ENCODE data around the gene PUSL1.

- TF ChIP-seq POLR2AphosphoS5 (IDR thresholded peaks at IDR 0.05; ENCODE audit: low read depth) (peak; percentile 78; the same call in 1 of the 2 replicates), CTCF (IDR thresholded peaks at IDR 0.05; ENCODE audit: insufficient read depth, low read length) (no peak), REST (IDR thresholded peaks at IDR 0.05; ENCODE audit: insufficient replicate concordance, low read depth) (no peak), SPI1 (IDR thresholded peaks at IDR 0.05; ENCODE audit: borderline replicate concordance, low read depth) (no peak), GABPA (IDR thresholded peaks at IDR 0.05; ENCODE audit: low read depth) (peak; percentile 81)
Measured at GRCh38 chr1:1324524-1325287, 16.3 kb downstream of the PUSL1 start, which contains the start of the genes CPTP and INTS11.
